ENCODE results near the gene IFNA10.
"Not testable (repeated sequence)": the region's sequence is repeated elsewhere in the genome, so short reads cannot be mapped to it uniquely, and the experiment has no call there.

DNA sequence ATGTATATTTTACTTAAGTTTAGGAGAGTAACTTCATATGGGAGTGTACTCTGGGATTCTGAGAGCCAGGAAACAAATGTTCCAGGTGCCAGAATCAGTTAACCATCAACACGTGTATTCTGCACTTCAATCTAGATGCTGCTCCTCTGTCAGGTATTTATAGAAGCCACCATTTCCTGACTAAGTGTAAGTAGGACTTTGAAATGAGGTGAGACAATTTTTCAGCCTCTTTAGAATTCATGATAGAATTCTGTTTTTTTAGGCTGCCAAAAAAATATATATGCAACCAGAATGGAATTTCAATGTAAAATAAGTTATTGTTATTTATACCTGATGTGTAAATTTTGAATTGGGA, 29.4 kb upstream of the IFNA10 start:
- not testable (repeated sequence) for TF ChIP-seq EZH2phosphoT487 (IDR thresholded peaks at IDR 0.05; ENCODE audit: low read length); EZH2 (optimal IDR thresholded peaks at IDR 0.05; ENCODE audit: low read depth, low read length)
- TF ChIP-seq, protein P1, sequence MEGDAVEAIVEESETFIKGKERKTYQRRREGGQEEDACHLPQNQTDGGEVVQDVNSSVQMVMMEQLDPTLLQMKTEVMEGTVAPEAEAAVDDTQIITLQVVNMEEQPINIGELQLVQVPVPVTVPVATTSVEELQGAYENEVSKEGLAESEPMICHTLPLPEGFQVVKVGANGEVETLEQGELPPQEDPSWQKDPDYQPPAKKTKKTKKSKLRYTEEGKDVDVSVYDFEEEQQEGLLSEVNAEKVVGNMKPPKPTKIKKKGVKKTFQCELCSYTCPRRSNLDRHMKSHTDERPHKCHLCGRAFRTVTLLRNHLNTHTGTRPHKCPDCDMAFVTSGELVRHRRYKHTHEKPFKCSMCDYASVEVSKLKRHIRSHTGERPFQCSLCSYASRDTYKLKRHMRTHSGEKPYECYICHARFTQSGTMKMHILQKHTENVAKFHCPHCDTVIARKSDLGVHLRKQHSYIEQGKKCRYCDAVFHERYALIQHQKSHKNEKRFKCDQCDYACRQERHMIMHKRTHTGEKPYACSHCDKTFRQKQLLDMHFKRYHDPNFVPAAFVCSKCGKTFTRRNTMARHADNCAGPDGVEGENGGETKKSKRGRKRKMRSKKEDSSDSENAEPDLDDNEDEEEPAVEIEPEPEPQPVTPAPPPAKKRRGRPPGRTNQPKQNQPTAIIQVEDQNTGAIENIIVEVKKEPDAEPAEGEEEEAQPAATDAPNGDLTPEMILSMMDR (IDR thresholded peaks at IDR 0.05; ENCODE audit: low read length): not testable (repeated sequence)
